HUES48 (cell line): ENCODE measurements around the gene MOB3B.
A peak's percentile ranks its signal among the peaks of the same experiment; 100 is the strongest.
"Not testable (repeated sequence)": the region's sequence is repeated elsewhere in the genome, so short reads cannot be mapped to it uniquely, and the experiment has no call there.

Source experiments
- H3K27ac ChIP-seq: one replicate; pipeline ENCODE4 v1.7.0; 2013; ENCODE audit warnings: low read depth, low read length, inconsistent platforms
- H3K27me3 ChIP-seq: 2 replicates; pipeline ENCODE4 v1.6.1; 2013; ENCODE audit warnings: mild to moderate bottlenecking, low read length; ENCODE audit not compliant: control insufficient read depth, insufficient read depth
- H3K36me3 ChIP-seq: 2 replicates; pipeline ENCODE4 v1.6.1; 2013; ENCODE audit warnings: low read length; ENCODE audit not compliant: control insufficient read depth, insufficient read depth
- H3K4me1 ChIP-seq: 2 replicates; pipeline ENCODE4 v1.6.1; 2013; ENCODE audit warnings: mild to moderate bottlenecking, low read length; ENCODE audit not compliant: control insufficient read depth, insufficient read depth
- H3K4me3 ChIP-seq: 2 replicates; pipeline ENCODE4 v1.5.1; 2013; ENCODE audit warnings: mild to moderate bottlenecking, low read depth, low read length
- H3K9ac ChIP-seq: 2 replicates; pipeline ENCODE4 v1.6.1; 2013; ENCODE audit warnings: mild to moderate bottlenecking, low read depth, low read length, moderate library complexity
- H3K9me3 ChIP-seq: 2 replicates; pipeline ENCODE4 v1.6.1; 2013; ENCODE audit warnings: low read length; ENCODE audit not compliant: control insufficient read depth, insufficient read depth

Gene MOB3B

GRCh38 chr9:27466516-27466915 is 63.1 kb downstream of the MOB3B start:
- not testable (repeated sequence) for H3K9me3 ChIP-seq, H3K36me3 ChIP-seq, H3K27me3 ChIP-seq, H3K9ac ChIP-seq, H3K4me3 ChIP-seq, H3K27ac ChIP-seq
- peaks cover 22% of the 10 kb centered on the region for H3K4me1 ChIP-seq

GRCh38 chr9:27464950-27465349 is 64.7 kb downstream of the MOB3B start:
- H3K9me3 ChIP-seq, H3K27me3 ChIP-seq, H3K36me3 ChIP-seq, H3K9ac ChIP-seq, H3K4me3 ChIP-seq, H3K27ac ChIP-seq: not testable (repeated sequence)
- peaks cover 13% of the 10 kb centered on the region; the same call in 1 of the 2 replicates for H3K4me1 ChIP-seq

- H3K4me3 ChIP-seq: no peak overlapping the region
- H3K27ac ChIP-seq: no peak overlapping the region
- peaks cover 16% of the 10 kb centered on the region for H3K4me1 ChIP-seq
- no peak overlapping the region for H3K9ac ChIP-seq
- H3K27me3 ChIP-seq: no peaks in the 10 kb centered on the region
- H3K9me3 ChIP-seq: no peaks in the 10 kb centered on the region
- no peaks in the 10 kb centered on the region for H3K36me3 ChIP-seq
Observed at GRCh38 chr9:27462846-27463245, 66.8 kb downstream of the MOB3B start.

GRCh38 chr9:27462434-27462833 is 67.2 kb downstream of the MOB3B start:
- Histone ChIP-seq H3K4me3 (no peak overlapping the region), H3K4me1 (peaks cover 16% of the 10 kb centered on the region), H3K27ac (no peak overlapping the region), H3K36me3 (no peaks in the 10 kb centered on the region), H3K27me3 (no peaks in the 10 kb centered on the region), H3K9ac (no peak overlapping the region), H3K9me3 (no peaks in the 10 kb centered on the region)

- no peaks in the 10 kb centered on the region for H3K27me3 ChIP-seq
Observed at GRCh38 chr9:27460226-27461023, 69.2 kb downstream of the MOB3B start.

GRCh38 chr9:27457445-27457844 is 72.2 kb downstream of the MOB3B start:
- Histone ChIP-seq H3K27ac (no peak overlapping the region), H3K9ac (0 out of 2 replicates have a peak overlapping the region, but pooled peaks have one; percentile 18)

More at GRCh38 chr9:27460226-27461023, 69.2 kb downstream of the MOB3B start:
- Histone ChIP-seq H3K4me3 (no peak overlapping the region), H3K36me3 (no peaks in the 10 kb centered on the region), H3K27ac (no peak overlapping the region), H3K9ac (no peak overlapping the region), H3K9me3 (no peaks in the 10 kb centered on the region), H3K4me1 (peaks cover 21% of the 10 kb centered on the region)

GRCh38 chr9:27453860-27454553 is 75.6 kb downstream of the MOB3B start:
- H3K27ac ChIP-seq: no peak overlapping the region
- no peaks in the 10 kb centered on the region for H3K27me3 ChIP-seq

More at GRCh38 chr9:27457445-27457844, 72.2 kb downstream of the MOB3B start:
- Histone ChIP-seq H3K4me1 (peaks cover 25% of the 10 kb centered on the region), H3K9me3 (no peaks in the 10 kb centered on the region), H3K4me3 (no peak overlapping the region), H3K36me3 (peaks cover 12% of the 10 kb centered on the region; the same call in 1 of the 2 replicates), H3K27me3 (no peaks in the 10 kb centered on the region)

GRCh38 chr9:27451207-27451797 is 78.3 kb downstream of the MOB3B start:
- Histone ChIP-seq H3K36me3 (peaks cover 12% of the 10 kb centered on the region; the same call in 1 of the 2 replicates), H3K27me3 (no peaks in the 10 kb centered on the region), H3K4me3 (no peak overlapping the region), H3K9ac (no peak overlapping the region), H3K9me3 (no peaks in the 10 kb centered on the region), H3K27ac (no peak overlapping the region), H3K4me1 (peaks cover 13% of the 10 kb centered on the region)

More at GRCh38 chr9:27453860-27454553, 75.6 kb downstream of the MOB3B start:
- Histone ChIP-seq H3K9me3 (no peaks in the 10 kb centered on the region), H3K4me1 (peaks cover 26% of the 10 kb centered on the region), H3K9ac (no peak overlapping the region), H3K4me3 (no peak overlapping the region), H3K36me3 (peaks cover 12% of the 10 kb centered on the region; the same call in 1 of the 2 replicates)

GRCh38 chr9:27450752-27451151 is 78.9 kb downstream of the MOB3B start:
- Histone ChIP-seq H3K36me3 (peaks cover 12% of the 10 kb centered on the region; the same call in 1 of the 2 replicates), H3K27ac (no peak overlapping the region), H3K4me1 (peaks cover 18% of the 10 kb centered on the region), H3K27me3 (no peaks in the 10 kb centered on the region), H3K9me3 (no peaks in the 10 kb centered on the region), H3K4me3 (no peak overlapping the region), H3K9ac (no peak overlapping the region)

GRCh38 chr9:27448356-27448755 is 81.3 kb downstream of the MOB3B start:
- H3K9me3 ChIP-seq, H3K36me3 ChIP-seq, H3K27me3 ChIP-seq, H3K4me3 ChIP-seq, H3K27ac ChIP-seq, H3K9ac ChIP-seq: not testable (repeated sequence)
- peaks cover 12% of the 10 kb centered on the region for H3K4me1 ChIP-seq
